Sciatic nerve (tissue), 2 donors: ENCODE measurements around the gene ACAP2. TPM values are rescaled to one million over a fixed set of nuclear protein-coding genes. Genes with fewer than 3 reads are reported as not detected.

Source experiments
- ATAC-seq: fragments of 200-7000 bp; cut with Tn5 transposase; one replicate; pipeline ENCODE4 v1.9.1; 2020; ENCODE audit warnings: mild to moderate bottlenecking, moderate library complexity
- DNase-seq: peaks from one replicate; pipeline ENCODE4 v3.0.0-alpha.2; 2020; ENCODE audit warnings: low spot score
- intact Hi-C: fragments of 100-400 bp; cut with DNase I; formaldehyde crosslinking; loops from one replicate; pipeline ENCODE4 v1.14.2; 2022
- total RNA-seq: library from RNA; stranded (reverse); fragmentation: NEBNext Ultra II Directional; extraction: Animal tissue kit (Norgen Biotek cat#: 25700); gene quantifications from one replicate; pipeline ENCODE4 v1.2.1, GENCODE V29; 2021
- donor health status: DM: no; HTN: no; CAD: no.
- donor health status: DM: no; HTN: no; CAD: no.

ACAP2 gene
- total RNA-seq, 1 donor from 2014 or later: 77.4 TPM

GRCh38 chr3:195447201-195447600, 4.4 kb upstream of the ACAP2 start:
- intact Hi-C loops: no loop called here
- no peak for DNase-seq

GRCh38 chr3:195446359-195446758, 3.5 kb upstream of the ACAP2 start:
- ATAC-seq (no peak), DNase-seq (no peak)
- intact Hi-C loops: no loop called here

More at GRCh38 chr3:195447201-195447600, 4.4 kb upstream of the ACAP2 start:
- ATAC-seq: no peak

- DNase-seq: no peak
- ATAC-seq: no peak
- intact Hi-C loops: no loop called here
Observed at GRCh38 chr3:195445885-195446284, 3.1 kb upstream of the ACAP2 start.

GRCh38 chr3:195443391-195443989, 670 bp upstream of the ACAP2 start:
- intact Hi-C loops: no loop called here
- ATAC-seq: no peak
- DNase-seq: no peak

GRCh38 chr3:195441992-195442572, 738 bp downstream of the ACAP2 start:
- intact Hi-C loops: no loop called here
- DNase-seq: peak; percentile 71
- no peak for ATAC-seq

- intact Hi-C loops: no loop called here
- no peak for ATAC-seq
- DNase-seq: no peak
Observed at GRCh38 chr3:195441476-195441991, 1.3 kb downstream of the ACAP2 start.

GRCh38 chr3:195441051-195441450, 1.8 kb downstream of the ACAP2 start:
- ATAC-seq: no peak
- no peak for DNase-seq
- intact Hi-C loops: no loop called here

- intact Hi-C loops: no loop called here
- no peak for DNase-seq
- ATAC-seq: no peak
Observed at GRCh38 chr3:195440379-195440778, 2.4 kb downstream of the ACAP2 start.

- no peak for DNase-seq
- intact Hi-C loops: no loop called here
Observed at GRCh38 chr3:195438371-195438770, 4.4 kb downstream of the ACAP2 start.

GRCh38 chr3:195425849-195426248, 17.0 kb downstream of the ACAP2 start:
- intact Hi-C loops: no loop called here
- DNase-seq (no peak), ATAC-seq (no peak)

More at GRCh38 chr3:195438371-195438770, 4.4 kb downstream of the ACAP2 start:
- ATAC-seq: no peak

GRCh38 chr3:195423818-195424217, 19.0 kb downstream of the ACAP2 start:
- intact Hi-C loops: no loop called here

GRCh38 chr3:195421400-195421799, 21.4 kb downstream of the ACAP2 start:
- ATAC-seq: no peak
- intact Hi-C loops: no loop called here
- DNase-seq: no peak

More at GRCh38 chr3:195423818-195424217, 19.0 kb downstream of the ACAP2 start:
- ATAC-seq (no peak), DNase-seq (no peak)

- no peak for DNase-seq
- no peak for ATAC-seq
- intact Hi-C loops: no loop called here
Observed at GRCh38 chr3:195416795-195417194, 26.0 kb downstream of the ACAP2 start.

GRCh38 chr3:195411836-195412235, 31.0 kb downstream of the ACAP2 start:
- ATAC-seq: no peak
- no peak for DNase-seq
- intact Hi-C loops: no loop called here

GRCh38 chr3:195410546-195410945, 32.3 kb downstream of the ACAP2 start:
- intact Hi-C loops: no loop called here
- ATAC-seq: no peak

GRCh38 chr3:195407531-195408409, 35.0 kb downstream of the ACAP2 start:
- ATAC-seq (no peak), DNase-seq (no peak)
- intact Hi-C loops: no loop called here

More at GRCh38 chr3:195410546-195410945, 32.3 kb downstream of the ACAP2 start:
- no peak for DNase-seq

GRCh38 chr3:195405651-195406050, 37.2 kb downstream of the ACAP2 start:
- intact Hi-C loops: no loop called here
- ATAC-seq (no peak), DNase-seq (no peak)

GRCh38 chr3:195403841-195404408, 38.9 kb downstream of the ACAP2 start:
- intact Hi-C loops: no loop called here
- no peak for ATAC-seq
- no peak for DNase-seq

GRCh38 chr3:195403244-195403643, 39.6 kb downstream of the ACAP2 start:
- DNase-seq: no peak
- intact Hi-C loops: no loop called here
- no peak for ATAC-seq
